Endothelial cell of umbilical vein (primary cell): ENCODE results near the gene GPX1. TPM values are rescaled to one million over a fixed set of nuclear protein-coding genes. Genes with fewer than 3 reads are reported as not detected.

Experiments used
- BruUV-seq: library from RNA; stranded (reverse); fragments of 400-500 nt; replicated peaks from 2 replicates; lab custom pipeline; 2021; lab: Mats Ljungman, UMichigan
- CTCF ChIA-PET: fragments of 300-600, 350-600 bp; sonication (Branson Sonifier 250); formaldehyde crosslinking; loops from one replicate; lab custom pipeline; 2021; ENCODE audit warnings: antibody characterized with exemption, inconsistent platforms; lab: Charles Lee
- POLR2A ChIA-PET: fragments of 300-600, 350-600 bp; sonication (Branson Sonifier 250); formaldehyde crosslinking; loops from one replicate; lab custom pipeline; 2021; ENCODE audit warnings: antibody characterized with exemption, inconsistent platforms; lab: Charles Lee
- DNase-seq: peaks from one replicate; pipeline ENCODE4 v3.0.0-alpha.2; 2011; ENCODE audit warnings: low read depth, low spot score
- FAIRE-seq: peaks from 2 replicates; lab custom pipeline; 2011; peaks lifted over from hg19 to GRCh38; lab: Jason Lieb, UNC
- H2AFZ ChIP-seq: 2 replicates; pipeline ENCODE4 v1.6.0; 2012; ENCODE audit warnings: low read depth, low read length, control low read depth, inconsistent platforms
- H3K27ac ChIP-seq: 2 replicates; pipeline ENCODE4 v1.5.1; 2011; ENCODE audit warnings: low read depth, mild to moderate bottlenecking, control low read depth, low read length, moderate library complexity; ENCODE audit not compliant: insufficient read depth
- H3K27me3 ChIP-seq, 2 experiments: 2 replicates each; pipeline versions ENCODE4 v1.6.0 to v1.6.1; 2011; ENCODE audit warnings: low read length in 2 of 2, mixed read lengths in 1 of 2; ENCODE audit not compliant: control insufficient read depth in 2 of 2, insufficient read depth in 2 of 2
- H3K36me3 ChIP-seq, 2 experiments: 2 replicates in 1 of 2; 3 replicates in 1 of 2; pipeline ENCODE4 v1.5.1; 2011; ENCODE audit warnings: low read length in 2 of 2, mild to moderate bottlenecking in 1 of 2, moderate library complexity in 1 of 2; ENCODE audit not compliant: control insufficient read depth in 2 of 2, insufficient read depth in 2 of 2; ENCODE audit errors: extremely low read depth in 1 of 2
- H3K4me1 ChIP-seq: 3 replicates; pipeline ENCODE4 v1.5.1; 2011; ENCODE audit warnings: mild to moderate bottlenecking, low read length; ENCODE audit not compliant: control insufficient read depth, insufficient read depth; ENCODE audit errors: extremely low read depth
- H3K4me2 ChIP-seq: 2 replicates; pipeline ENCODE4 v1.6.1; 2011; ENCODE audit warnings: low read length, control low read depth, mixed read lengths; ENCODE audit not compliant: insufficient read depth
- H3K4me3 ChIP-seq, 3 experiments: fragments of 200-600 bp in 1 of 3; sonication (generic), shearing (Covaris generic) in 1 of 3; replicated peaks in 1 of 3; 2 replicates each; pipeline ENCODE4 v1.5.1; 2011 to 2016; ENCODE audit warnings: control low read depth in 3 of 3, low read length in 3 of 3, mild to moderate bottlenecking in 2 of 3, inconsistent platforms in 1 of 3, low read depth in 1 of 3, moderate library complexity in 1 of 3; ENCODE audit not compliant: insufficient read depth in 1 of 3
- H3K79me2 ChIP-seq: 2 replicates; pipeline ENCODE4 v1.6.0; 2012; ENCODE audit warnings: low read length, inconsistent platforms; ENCODE audit not compliant: control insufficient read depth, insufficient read depth
- H3K9ac ChIP-seq: replicated peaks from 2 replicates; pipeline ENCODE3; 2011; ENCODE audit warnings: low read length, control low read depth; ENCODE audit not compliant: insufficient read depth; ENCODE audit errors: extremely low read depth
- H3K9me1 ChIP-seq: replicated peaks from 3 replicates; pipeline ENCODE4 v1.6.0; 2011; ENCODE audit warnings: mild to moderate bottlenecking, low read length; ENCODE audit not compliant: control insufficient read depth, insufficient read depth; ENCODE audit errors: extremely low read depth
- H3K9me3 ChIP-seq: replicated peaks from 2 replicates; pipeline ENCODE4 v1.5.1; 2012; ENCODE audit warnings: low read length, inconsistent platforms; ENCODE audit not compliant: control insufficient read depth, insufficient read depth
- H4K20me1 ChIP-seq: replicated peaks from 2 replicates; pipeline ENCODE3; 2011; ENCODE audit warnings: mild to moderate bottlenecking, low read length; ENCODE audit not compliant: control insufficient read depth, insufficient read depth; ENCODE audit errors: extremely low read depth
- CTCF ChIP-seq, 2 donors: IDR thresholded peaks; 1 replicate in 1 of 2; 2 replicates in 1 of 2; pipeline ENCODE4 v1.5.1; 2011; ENCODE audit warnings: low read length in 2 of 2, mild to moderate bottlenecking in 2 of 2, moderate library complexity in 2 of 2, control low read depth in 1 of 2, inconsistent platforms in 1 of 2, low read depth in 1 of 2; ENCODE audit not compliant: insufficient read depth in 1 of 2; ENCODE audit errors: extremely low read depth in 1 of 2
- EZH2 ChIP-seq: IDR thresholded peaks from 2 replicates; pipeline ENCODE4 v1.6.1; 2012; ENCODE audit warnings: borderline replicate concordance, low read depth, mild to moderate bottlenecking, moderate library complexity, low read length, inconsistent platforms; ENCODE audit not compliant: severe bottlenecking
- FOS ChIP-seq: IDR thresholded peaks from 2 replicates; pipeline ENCODE4 v1.6.1; 2011; ENCODE audit warnings: mild to moderate bottlenecking, low read length, moderate library complexity, borderline replicate concordance; ENCODE audit not compliant: insufficient read depth
- GATA2 ChIP-seq: IDR thresholded peaks from 2 replicates; pipeline ENCODE4 v1.7.0; 2011; ENCODE audit warnings: low read depth, mild to moderate bottlenecking, moderate library complexity, mixed read lengths, low read length; ENCODE audit not compliant: insufficient read length, insufficient read depth
- JUN ChIP-seq: IDR thresholded peaks from 2 replicates; pipeline ENCODE4 v1.6.1; 2011; ENCODE audit warnings: borderline replicate concordance, low read depth; ENCODE audit not compliant: insufficient read length, insufficient read depth
- MAX ChIP-seq: IDR thresholded peaks from 2 replicates; pipeline ENCODE4 v1.6.1; 2011; ENCODE audit not compliant: insufficient read depth, insufficient read length
- MYC ChIP-seq: IDR thresholded peaks from one replicate; pipeline ENCODE4 v1.6.1; 2011; ENCODE audit warnings: mild to moderate bottlenecking, low read depth, low read length
- POLR2A ChIP-seq: IDR thresholded peaks from 2 replicates; pipeline ENCODE4 v1.6.1; 2012; ENCODE audit warnings: low read depth, mild to moderate bottlenecking, control low read depth, low read length
- POLR2AphosphoS5 ChIP-seq: IDR thresholded peaks from 2 replicates; pipeline ENCODE4 v1.6.1; 2012; ENCODE audit warnings: low read depth, mild to moderate bottlenecking, control low read depth, low read length, moderate library complexity; ENCODE audit not compliant: insufficient read depth
- dilution Hi-C: fragments of 300-500 bp; cut with MboI; formaldehyde crosslinking; loops from one replicate; pipeline ENCODE4 v1.15.0; 2019; ENCODE audit warnings: low sequenced_read_pairs; ENCODE audit not compliant: extremely low pct_ligation_motif_present
- intact Hi-C: fragments of 100-400 bp; cut with micrococcal nuclease; formaldehyde crosslinking; loops from one replicate; pipeline ENCODE4 v1.10.0; 2022
- polyA plus RNA-seq, 4 experiments: library from polyadenylated mRNA; depleted of rRNA in 3 of 4; stranded (reverse) in 3 of 4; unstranded in 1 of 4; fragments of >200 nt; gene quantifications; 2 replicates each; pipeline versions ENCODE4 v1.2.1 to v1.2.3, GENCODE V29; 2011 to 2012; ENCODE audit warnings: missing spikeins in 1 of 4
- total RNA-seq: library from RNA; stranded (reverse); gene quantifications from 2 replicates; pipeline ENCODE4 v1.2.3, GENCODE V29; 2021

The GPX1 gene
- total and polyA plus RNA-seq, 2 donors (not counting 3 experiments of a cell fraction or from before 2014, with no cell fraction given): 461 to 1,348 TPM

- H3K27me3 ChIP-seq: no peaks in the 10 kb centered on the region
- no peaks in the 10 kb centered on the region for H4K20me1 ChIP-seq
- no peaks in the 10 kb centered on the region for H3K9me3 ChIP-seq
- no peaks in the 10 kb centered on the region for H3K9me1 ChIP-seq
- no peak overlapping the region for H3K9ac ChIP-seq
- intact Hi-C loops (loop anchor here (5.0 kb wide), 1 partner anchor 250 kb away; the partner anchor contains the start of gene QRICH1), dilution Hi-C loops (no loop called here)
- FAIRE-seq: no peak
- ChIA-PET POLR2A (no interaction called here), CTCF (interaction anchor here (2.0 kb wide), 1 partner anchor 107 kb away, joined by 8 read pairs; no protein-coding TSS in a partner anchor)
- DNase-seq: no peak
- TF ChIP-seq CTCF (IDR thresholded peaks at IDR 0.05; ENCODE audit: extremely low read depth in 1 of 2, insufficient read depth in 1 of 2, low read depth in 1 of 2, low read length in 2 of 2) (no peak), FOS (no peak), MYC (no peak), POLR2AphosphoS5 (no peak), JUN (no peak), EZH2 (no peak), MAX (no peak), GATA2 (no peak), POLR2A (no peak)
- H3K4me3 ChIP-seq: no peak overlapping the region
- H3K36me3 ChIP-seq: no peaks in the 10 kb centered on the region
- H2AFZ ChIP-seq: peak overlapping the region; percentile 28
- no peak overlapping the region for H3K4me2 ChIP-seq
- peak overlapping the region; percentile 20 for H3K27ac ChIP-seq
- H3K4me1 ChIP-seq: peaks cover 40% of the 10 kb centered on the region
- peaks cover 35% of the 10 kb centered on the region for H3K79me2 ChIP-seq
- no TSS peak for BruUV-seq
These were observed 16.2 kb downstream of the GPX1 start for GRCh38 chr3:49341996-49342395.
